Measurements from ENCODE around the gene ANO10. TPM values are rescaled to one million over a fixed set of nuclear protein-coding genes. Genes with fewer than 3 reads are reported as not detected.

ANO10 gene
- total and polyA plus RNA-seq, 7 donors = 9.0 to 30.5 (median 16.8) TPM

DNA sequence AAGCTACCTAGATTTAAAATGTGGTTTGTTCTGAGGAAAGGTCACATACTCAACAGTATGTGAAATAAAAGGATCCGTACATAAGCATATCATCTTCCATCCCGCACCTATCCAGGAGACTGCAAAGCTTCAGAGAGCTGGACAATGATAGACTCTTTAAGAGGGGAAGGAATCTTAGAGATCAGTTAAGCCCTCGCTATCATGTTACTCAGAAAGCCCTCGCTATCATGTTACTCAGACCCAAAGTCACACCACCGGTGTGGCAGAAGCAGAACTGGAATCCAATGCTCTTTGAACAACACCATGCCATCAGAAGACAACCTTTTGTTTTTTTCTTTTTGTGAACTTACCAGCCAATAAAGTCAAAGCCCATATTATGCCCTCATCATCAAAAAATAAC, 5.8 kb downstream of the ANO10 start:
- intact Hi-C loops (cut with DNase I) = no loop called here
- 95% methylated on average over 5 of the region's 5 CpGs for WGBS, 2 donors
- no peak for TF ChIP-seq EP300 (IDR thresholded peaks at IDR 0.05)
- TF ChIP-seq POLR2A (IDR thresholded peaks at IDR 0.05) = no peak
- TF ChIP-seq POLR2AphosphoS5 (IDR thresholded peaks at IDR 0.05) = no peak
- TF ChIP-seq, protein P1, sequence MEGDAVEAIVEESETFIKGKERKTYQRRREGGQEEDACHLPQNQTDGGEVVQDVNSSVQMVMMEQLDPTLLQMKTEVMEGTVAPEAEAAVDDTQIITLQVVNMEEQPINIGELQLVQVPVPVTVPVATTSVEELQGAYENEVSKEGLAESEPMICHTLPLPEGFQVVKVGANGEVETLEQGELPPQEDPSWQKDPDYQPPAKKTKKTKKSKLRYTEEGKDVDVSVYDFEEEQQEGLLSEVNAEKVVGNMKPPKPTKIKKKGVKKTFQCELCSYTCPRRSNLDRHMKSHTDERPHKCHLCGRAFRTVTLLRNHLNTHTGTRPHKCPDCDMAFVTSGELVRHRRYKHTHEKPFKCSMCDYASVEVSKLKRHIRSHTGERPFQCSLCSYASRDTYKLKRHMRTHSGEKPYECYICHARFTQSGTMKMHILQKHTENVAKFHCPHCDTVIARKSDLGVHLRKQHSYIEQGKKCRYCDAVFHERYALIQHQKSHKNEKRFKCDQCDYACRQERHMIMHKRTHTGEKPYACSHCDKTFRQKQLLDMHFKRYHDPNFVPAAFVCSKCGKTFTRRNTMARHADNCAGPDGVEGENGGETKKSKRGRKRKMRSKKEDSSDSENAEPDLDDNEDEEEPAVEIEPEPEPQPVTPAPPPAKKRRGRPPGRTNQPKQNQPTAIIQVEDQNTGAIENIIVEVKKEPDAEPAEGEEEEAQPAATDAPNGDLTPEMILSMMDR (IDR thresholded peaks at IDR 0.05) = no peak
- Histone ChIP-seq H3K27me3 (no peaks in the 10 kb centered on the region), H3K4me1 (peaks cover 0 to 9% (median 5%) of the 10 kb centered on the region in 4 donors), H3K9me3 (no peaks in the 10 kb centered on the region), H3K4me3 (no peak overlapping the region), H3K27ac (no peak overlapping the region), H3K36me3 (no peaks in the 10 kb centered on the region)
- DNase-seq = no peak

DNA sequence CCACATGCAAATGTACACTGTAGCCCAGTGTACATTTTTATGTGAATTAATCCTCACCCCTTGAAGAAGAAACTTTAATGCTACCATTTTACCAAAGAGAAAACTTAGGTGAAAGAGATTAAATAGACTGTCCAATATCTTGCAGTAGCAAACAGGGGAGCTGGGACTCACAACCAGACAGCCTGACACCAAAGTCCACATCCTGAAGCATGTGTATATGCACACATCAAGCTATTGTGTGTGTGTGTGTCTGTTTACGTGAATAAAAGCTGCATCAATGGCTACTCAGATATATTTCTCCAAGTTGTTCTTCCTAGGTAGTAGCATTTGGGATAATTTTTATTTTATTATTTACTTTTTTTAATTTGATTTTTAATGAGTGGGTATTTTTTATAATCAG, 6.7 kb downstream of the ANO10 start:
- Histone ChIP-seq H3K27ac (no peak overlapping the region), H3K4me3 (no peak overlapping the region), H3K27me3 (no peaks in the 10 kb centered on the region), H3K36me3 (no peaks in the 10 kb centered on the region), H3K4me1 (no peaks in the 10 kb centered on the region), H3K9me3 (no peaks in the 10 kb centered on the region)
- TF ChIP-seq, protein P1 (IDR thresholded peaks at IDR 0.05) = no peak
- TF ChIP-seq POLR2AphosphoS5 (IDR thresholded peaks at IDR 0.05) = no peak
- no peak for TF ChIP-seq EP300 (IDR thresholded peaks at IDR 0.05)
- TF ChIP-seq POLR2A (IDR thresholded peaks at IDR 0.05) = no peak
- intact Hi-C loops (cut with DNase I) = no loop called here
- DNase-seq = no peak
- WGBS, 2 donors = 66 to 96% methylated on average over 1 of the region's 1 CpG

DNA sequence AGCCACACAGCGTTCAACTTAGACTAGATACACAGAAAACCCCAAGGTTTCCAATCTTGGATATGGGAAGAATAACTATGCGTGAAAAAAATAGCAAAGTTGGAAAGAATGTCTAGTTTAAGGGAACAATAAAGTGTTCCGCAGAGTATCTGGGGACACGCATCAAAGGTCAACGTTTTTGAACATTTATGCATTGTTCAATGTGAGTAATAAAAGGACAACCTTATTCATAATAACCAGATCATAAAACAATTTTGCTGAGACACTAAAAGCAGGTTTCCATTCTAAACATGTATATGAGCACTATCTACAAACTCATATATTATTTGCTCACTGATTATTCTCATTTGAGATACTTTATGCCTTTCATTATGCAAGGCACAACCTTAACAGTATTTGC, 7.8 kb downstream of the ANO10 start:
- H3K9me3 ChIP-seq = no peaks in the 10 kb centered on the region
- intact Hi-C loops (cut with DNase I) = no loop called here
- no peak for DNase-seq
- H3K4me1 ChIP-seq = no peaks in the 10 kb centered on the region
- WGBS, 2 donors = 21 to 74% methylated on average over 5 of the region's 5 CpGs
- no peaks in the 10 kb centered on the region for H3K36me3 ChIP-seq
- no peaks in the 10 kb centered on the region for H3K27me3 ChIP-seq
- no peak overlapping the region for H3K4me3 ChIP-seq
- no peak for TF ChIP-seq EP300 (IDR thresholded peaks at IDR 0.05)
- no peak for TF ChIP-seq POLR2A (IDR thresholded peaks at IDR 0.05)
- H3K27ac ChIP-seq = no peak overlapping the region

DNA sequence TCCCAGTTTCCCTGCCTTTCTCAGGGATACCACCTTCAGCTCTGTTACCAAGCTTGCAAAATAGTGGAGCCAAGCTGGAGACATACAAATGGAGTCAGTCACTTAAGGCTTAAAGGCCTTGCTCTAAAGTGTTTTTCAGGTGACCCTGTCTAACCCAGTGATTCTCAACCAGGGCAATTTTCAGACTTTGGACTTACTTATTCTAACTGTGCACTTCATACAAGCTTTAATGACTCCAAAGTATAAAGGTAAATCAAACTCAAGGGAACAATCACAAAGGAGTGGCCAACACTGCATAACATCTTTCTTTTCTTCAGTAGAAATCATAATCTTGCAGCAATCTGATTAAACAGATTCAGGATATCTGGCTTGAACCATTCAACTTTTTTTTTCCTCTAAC, 9.4 kb downstream of the ANO10 start:
- intact Hi-C loops (cut with DNase I) = no loop called here
- H3K4me3 ChIP-seq = no peak overlapping the region
- H3K9me3 ChIP-seq = no peaks in the 10 kb centered on the region
- H3K4me1 ChIP-seq = no peaks in the 10 kb centered on the region
- no peak for TF ChIP-seq POLR2A (IDR thresholded peaks at IDR 0.05)
- H3K27me3 ChIP-seq = no peaks in the 10 kb centered on the region
- no peaks in the 10 kb centered on the region for H3K36me3 ChIP-seq
- H3K27ac ChIP-seq = no peak overlapping the region
- DNase-seq = no peak

DNA sequence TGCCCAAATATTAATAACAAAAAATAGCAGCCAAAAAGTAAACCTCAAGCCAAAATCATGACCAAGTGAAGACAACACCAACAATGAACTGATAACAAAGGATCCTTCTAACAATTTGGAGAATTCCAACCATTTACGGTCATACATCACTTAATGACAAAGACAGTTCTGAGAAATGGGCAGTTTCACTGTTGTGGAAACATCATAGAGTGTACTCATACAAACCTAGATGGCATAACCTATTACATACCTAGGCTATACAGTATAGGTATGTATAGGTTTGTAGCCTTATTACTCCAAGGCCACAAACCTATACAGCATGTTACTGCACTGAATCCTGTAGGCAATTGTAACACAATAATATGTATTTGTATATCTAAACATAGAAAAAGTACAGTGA, 12.4 kb downstream of the ANO10 start:
- DNase-seq = no peak
- 99 to 100% methylated on average over 1 of the region's 1 CpG for WGBS, 2 donors
- TF ChIP-seq EP300 (IDR thresholded peaks at IDR 0.05) = no peak
- no peak for TF ChIP-seq POLR2A (IDR thresholded peaks at IDR 0.05)
- TF ChIP-seq, protein P1 (IDR thresholded peaks at IDR 0.05) = no peak
- no peak for TF ChIP-seq POLR2AphosphoS5 (IDR thresholded peaks at IDR 0.05)
- Histone ChIP-seq H3K27me3 (no peaks in the 10 kb centered on the region), H3K4me1 (no peaks in the 10 kb centered on the region), H3K9me3 (no peaks in the 10 kb centered on the region), H3K27ac (no peak overlapping the region), H3K4me3 (no peak overlapping the region), H3K36me3 (peaks cover 0 to 7% (median 0%) of the 10 kb centered on the region in 4 donors)
- intact Hi-C loops (cut with DNase I) = no loop called here

DNA sequence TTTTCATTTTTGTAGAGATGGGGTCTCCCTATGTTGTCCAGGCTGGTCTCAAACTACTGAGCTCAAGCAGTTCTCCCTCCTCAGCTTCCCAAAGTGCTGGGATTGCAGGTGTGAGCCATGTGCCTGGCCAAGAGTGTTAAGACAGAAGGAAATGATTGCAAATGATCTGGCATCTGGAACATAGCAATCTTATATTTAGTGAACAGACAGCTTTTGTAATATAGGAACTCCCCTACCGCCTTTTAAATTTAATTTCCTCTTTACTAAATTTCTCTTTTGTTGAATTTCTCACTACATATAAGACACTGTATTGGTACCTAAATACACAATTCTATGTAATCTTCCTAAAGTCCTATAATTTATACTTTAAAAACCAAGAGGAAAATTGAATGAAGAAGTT, 13.1 kb downstream of the ANO10 start:
- Histone ChIP-seq H3K9me3 (no peaks in the 10 kb centered on the region), H3K4me1 (no peaks in the 10 kb centered on the region), H3K36me3 (peaks cover 0 to 7% (median 0%) of the 10 kb centered on the region in 4 donors), H3K27ac (no peak overlapping the region), H3K27me3 (no peaks in the 10 kb centered on the region), H3K4me3 (no peak overlapping the region)
- intact Hi-C loops (cut with DNase I) = no loop called here
- TF ChIP-seq EP300 (IDR thresholded peaks at IDR 0.05) (no peak), POLR2A (IDR thresholded peaks at IDR 0.05) (no peak), POLR2AphosphoS5 (IDR thresholded peaks at IDR 0.05) (no peak)
- TF ChIP-seq, protein P1 (IDR thresholded peaks at IDR 0.05) = no peak
- no peak for DNase-seq
- 89 to 93% methylated on average over 1 of the region's 1 CpG for WGBS, 2 donors
